ENCODE measurements around the gene H1-8.

H1-8 gene

GRCh38 chr3:129531699-129532098 lies 11.3 kb upstream of the H1-8 start:
- no peak overlapping the region for H3K4me3 ChIP-seq (ENCODE audit: severe bottlenecking)
- DNase-seq (ENCODE audit: low spot score) (no peak), ATAC-seq (ENCODE audit: low read depth) (no peak)
- H3K27me3 ChIP-seq (ENCODE audit: insufficient read depth, poor library complexity, severe bottlenecking), result no peaks in the 10 kb centered on the region
- no peaks in the 10 kb centered on the region for H3K36me3 ChIP-seq (ENCODE audit: low read depth)
- TF ChIP-seq CTCF (IDR thresholded peaks at IDR 0.05; ENCODE audit: poor library complexity, severe bottlenecking), result no peak
- H3K4me1 ChIP-seq (ENCODE audit: insufficient read depth, poor library complexity, severe bottlenecking), result no peaks in the 10 kb centered on the region
- H3K9me3 ChIP-seq (ENCODE audit: severe bottlenecking), result no peaks in the 10 kb centered on the region
- no peak overlapping the region for H3K27ac ChIP-seq (ENCODE audit: poor library complexity, severe bottlenecking)

GRCh38 chr3:129532261-129532660 lies 10.7 kb upstream of the H1-8 start:
- ATAC-seq (ENCODE audit: low read depth) (no peak), DNase-seq (ENCODE audit: low spot score) (no peak)
- Histone ChIP-seq H3K36me3 (ENCODE audit: low read depth) (no peaks in the 10 kb centered on the region), H3K27me3 (ENCODE audit: insufficient read depth, poor library complexity, severe bottlenecking) (no peaks in the 10 kb centered on the region), H3K9me3 (ENCODE audit: severe bottlenecking) (no peaks in the 10 kb centered on the region), H3K4me1 (ENCODE audit: insufficient read depth, poor library complexity, severe bottlenecking) (no peaks in the 10 kb centered on the region), H3K4me3 (ENCODE audit: severe bottlenecking) (no peak overlapping the region), H3K27ac (ENCODE audit: poor library complexity, severe bottlenecking) (no peak overlapping the region)
- no peak for TF ChIP-seq CTCF (IDR thresholded peaks at IDR 0.05; ENCODE audit: poor library complexity, severe bottlenecking)

- H3K27me3 ChIP-seq (ENCODE audit: insufficient read depth, poor library complexity, severe bottlenecking), result no peaks in the 10 kb centered on the region
- no peak for DNase-seq (ENCODE audit: low spot score)
- no peak for TF ChIP-seq CTCF (IDR thresholded peaks at IDR 0.05; ENCODE audit: poor library complexity, severe bottlenecking)
- H3K4me3 ChIP-seq (ENCODE audit: severe bottlenecking), result no peak overlapping the region
- H3K27ac ChIP-seq (ENCODE audit: poor library complexity, severe bottlenecking), result no peak overlapping the region
- ATAC-seq (ENCODE audit: low read depth), result no peak
- H3K4me1 ChIP-seq (ENCODE audit: insufficient read depth, poor library complexity, severe bottlenecking), result no peaks in the 10 kb centered on the region
- H3K36me3 ChIP-seq (ENCODE audit: low read depth), result no peaks in the 10 kb centered on the region
- H3K9me3 ChIP-seq (ENCODE audit: severe bottlenecking), result no peaks in the 10 kb centered on the region
Measured at GRCh38 chr3:129533406-129533805, 9.6 kb upstream of the H1-8 start.

GRCh38 chr3:129534428-129535027 lies 8.4 kb upstream of the H1-8 start:
- no peak overlapping the region for H3K4me3 ChIP-seq (ENCODE audit: severe bottlenecking)
- no peaks in the 10 kb centered on the region for H3K27me3 ChIP-seq (ENCODE audit: insufficient read depth, poor library complexity, severe bottlenecking)
- no peaks in the 10 kb centered on the region for H3K9me3 ChIP-seq (ENCODE audit: severe bottlenecking)
- H3K36me3 ChIP-seq (ENCODE audit: low read depth), result no peaks in the 10 kb centered on the region
- DNase-seq (ENCODE audit: low spot score) (no peak), ATAC-seq (ENCODE audit: low read depth) (no peak)
- H3K27ac ChIP-seq (ENCODE audit: poor library complexity, severe bottlenecking), result no peak overlapping the region
- no peaks in the 10 kb centered on the region for H3K4me1 ChIP-seq (ENCODE audit: insufficient read depth, poor library complexity, severe bottlenecking)
- TF ChIP-seq CTCF (IDR thresholded peaks at IDR 0.05; ENCODE audit: poor library complexity, severe bottlenecking), result no peak

GRCh38 chr3:129535075-129535474 lies 7.9 kb upstream of the H1-8 start:
- H3K27ac ChIP-seq (ENCODE audit: poor library complexity, severe bottlenecking), result no peak overlapping the region

More at GRCh38 chr3:129535075-129535474, 7.9 kb upstream of the H1-8 start:
- no peak overlapping the region for H3K4me3 ChIP-seq (ENCODE audit: severe bottlenecking)
- ATAC-seq (ENCODE audit: low read depth) (no peak), DNase-seq (ENCODE audit: low spot score) (no peak)
- H3K27me3 ChIP-seq (ENCODE audit: insufficient read depth, poor library complexity, severe bottlenecking), result no peaks in the 10 kb centered on the region
- no peaks in the 10 kb centered on the region for H3K4me1 ChIP-seq (ENCODE audit: insufficient read depth, poor library complexity, severe bottlenecking)
- H3K36me3 ChIP-seq (ENCODE audit: low read depth), result no peaks in the 10 kb centered on the region
- TF ChIP-seq CTCF (IDR thresholded peaks at IDR 0.05; ENCODE audit: poor library complexity, severe bottlenecking), result no peak
- H3K9me3 ChIP-seq (ENCODE audit: severe bottlenecking), result no peaks in the 10 kb centered on the region

Measured in RWPE2 (cell line).